ENCODE data around the gene ADCK2. TPM values are rescaled to one million over a fixed set of nuclear protein-coding genes. Genes with fewer than 3 reads are reported as not detected.
"Not testable (repeated sequence)": the region's sequence is repeated elsewhere in the genome, so short reads cannot be mapped to it uniquely, and the experiment has no call there.

The ADCK2 gene
- total RNA-seq, 1 donor from 2014 or later = 48.9 TPM

DNA sequence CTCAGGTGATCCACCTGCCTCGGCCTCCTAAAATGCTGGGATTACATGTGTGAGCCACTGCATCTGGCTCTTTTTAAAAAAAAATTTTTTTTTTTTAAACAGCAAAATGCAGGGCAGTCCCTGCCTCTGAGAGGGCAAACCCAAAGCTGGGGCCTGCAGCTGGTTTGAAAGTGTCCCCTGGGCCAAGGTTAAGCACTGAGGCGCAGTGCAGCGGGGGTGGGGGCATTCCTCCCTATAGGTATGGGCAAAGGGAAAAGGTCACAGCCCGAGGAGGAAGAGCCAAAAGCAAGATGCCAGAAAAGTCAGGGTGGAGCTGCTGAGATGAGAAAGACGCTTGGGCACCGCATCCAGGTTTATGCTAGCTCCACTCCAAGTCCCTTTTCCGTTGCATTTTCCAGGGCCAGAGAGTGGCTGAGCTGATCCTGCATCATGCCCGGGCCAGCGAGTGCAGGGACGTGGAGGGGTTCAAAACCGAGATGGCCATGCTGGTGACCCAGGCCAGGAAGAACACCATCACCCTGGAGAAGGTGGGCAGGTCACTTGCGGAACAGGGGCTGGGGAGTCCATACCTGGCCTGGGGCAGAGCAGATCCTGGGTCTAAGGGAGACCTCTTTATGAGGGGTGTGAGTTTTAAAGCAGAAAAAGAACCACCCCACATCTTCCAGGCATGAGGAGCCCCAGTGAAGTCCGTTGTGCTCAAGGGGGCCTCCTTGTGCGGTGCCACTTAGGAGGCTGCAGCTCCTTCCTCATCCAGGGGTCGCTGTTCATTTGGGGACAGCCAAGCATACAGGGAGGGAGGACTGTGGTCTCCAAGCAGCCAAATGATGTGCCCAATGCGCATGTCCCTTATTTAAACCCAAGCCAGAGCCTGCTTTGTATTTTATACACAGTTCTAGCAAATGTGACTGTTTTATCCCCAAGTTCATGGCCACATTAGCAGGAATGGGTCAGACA is 16.7 kb downstream of the ADCK2 start:
- FAIRE-seq (no peak), DNase-seq (ENCODE audit: low spot score in 2 of 2) (no peak)

GRCh38 chr7:140691376-140692045 is 18.8 kb downstream of the ADCK2 start:
- no peak for FAIRE-seq
- DNase-seq (ENCODE audit: low spot score in 2 of 2) = no peak

GRCh38 chr7:140693849-140694248 is 21.1 kb downstream of the ADCK2 start:
- not testable (repeated sequence) for FAIRE-seq; DNase-seq (ENCODE audit: low spot score in 2 of 2)

DNA sequence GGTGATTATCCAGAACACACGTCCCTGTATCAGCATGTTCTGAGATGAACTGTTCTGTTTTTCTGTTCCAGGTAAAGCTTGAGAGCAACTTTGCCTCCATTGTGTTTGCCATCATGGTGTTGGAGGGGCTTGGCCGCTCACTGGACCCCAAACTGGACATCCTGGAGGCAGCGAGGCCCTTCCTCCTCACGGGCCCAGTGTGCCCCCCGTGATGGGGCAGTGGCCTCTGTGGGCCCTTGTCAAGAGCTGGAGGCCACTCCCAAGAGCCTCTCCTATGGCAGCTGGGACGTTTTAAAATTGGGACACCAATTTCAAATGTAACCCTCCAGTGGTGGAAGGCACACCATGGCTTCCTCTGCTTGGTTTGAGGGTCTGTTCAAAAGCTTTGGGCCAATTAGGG is 21.8 kb downstream of the ADCK2 start:
- DNase-seq (ENCODE audit: low spot score in 2 of 2) (no peak), FAIRE-seq (no peak)

DNA sequence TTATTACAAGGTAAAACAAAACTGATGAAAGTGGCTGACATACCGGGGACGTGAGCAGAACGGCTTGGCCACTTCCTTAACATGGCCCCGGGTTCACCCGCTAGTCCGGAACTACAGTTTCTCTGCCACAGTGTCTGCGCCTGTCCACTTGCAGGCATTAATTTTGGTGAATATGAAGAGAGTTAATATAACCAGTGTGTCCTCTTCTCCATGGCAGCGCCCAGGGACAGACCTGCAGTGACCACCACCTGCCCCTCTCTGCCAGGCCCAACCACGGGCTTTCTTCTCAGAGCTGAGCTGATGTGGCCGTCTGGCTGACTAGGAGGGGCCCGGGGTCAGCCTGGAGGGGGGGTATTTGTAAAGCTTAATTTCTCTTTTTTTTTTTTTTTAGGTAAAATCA is 22.6 kb downstream of the ADCK2 start:
- DNase-seq (ENCODE audit: low spot score in 2 of 2) (no peak), FAIRE-seq (no peak)

DNA sequence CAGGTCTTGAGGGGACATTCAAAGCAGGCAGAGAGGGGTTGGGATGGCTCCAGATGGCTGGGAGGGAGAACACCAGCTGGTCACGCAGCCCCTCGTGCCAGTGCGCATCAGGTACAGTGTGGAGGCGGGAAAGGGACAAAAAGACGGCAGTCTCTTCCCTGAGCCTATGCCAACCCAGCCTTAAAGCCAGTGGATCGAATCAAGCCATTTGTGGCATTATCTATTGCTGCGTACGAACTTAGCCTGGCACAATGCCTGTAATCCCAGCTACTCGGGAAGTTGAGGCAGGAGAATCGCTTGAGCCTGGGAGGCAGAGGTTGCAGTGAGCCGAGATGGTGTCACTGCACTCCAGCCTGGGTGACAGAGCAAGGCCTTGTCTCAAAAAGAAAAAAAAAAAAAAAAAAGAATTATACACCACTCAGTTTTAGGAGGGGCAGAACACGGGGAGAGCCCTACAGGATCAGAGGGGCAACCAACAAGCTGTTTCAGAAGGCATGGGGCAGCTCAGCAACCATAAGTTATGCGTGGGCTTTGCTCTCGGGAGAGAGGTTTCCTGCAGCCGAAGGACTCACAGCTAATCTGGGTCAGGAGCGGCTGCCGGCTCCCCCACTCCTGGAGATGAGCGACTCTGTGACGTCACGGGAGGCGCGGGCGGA is 23.4 kb downstream of the ADCK2 start:
- no peak for FAIRE-seq
- peak; percentile 88 to 96 for DNase-seq (ENCODE audit: low spot score in 2 of 2)

- FAIRE-seq = no peak
- peak; percentile 79 to 80 for DNase-seq (ENCODE audit: low spot score in 2 of 2)
Measured at GRCh38 chr7:140696680-140697446, 24.1 kb downstream of the ADCK2 start, which contains the start of gene NDUFB2. Gene NDUFB2 (plus strand): TSS chr7:140696708. CDS start chr7:140696745, 37 bp downstream.

DNA sequence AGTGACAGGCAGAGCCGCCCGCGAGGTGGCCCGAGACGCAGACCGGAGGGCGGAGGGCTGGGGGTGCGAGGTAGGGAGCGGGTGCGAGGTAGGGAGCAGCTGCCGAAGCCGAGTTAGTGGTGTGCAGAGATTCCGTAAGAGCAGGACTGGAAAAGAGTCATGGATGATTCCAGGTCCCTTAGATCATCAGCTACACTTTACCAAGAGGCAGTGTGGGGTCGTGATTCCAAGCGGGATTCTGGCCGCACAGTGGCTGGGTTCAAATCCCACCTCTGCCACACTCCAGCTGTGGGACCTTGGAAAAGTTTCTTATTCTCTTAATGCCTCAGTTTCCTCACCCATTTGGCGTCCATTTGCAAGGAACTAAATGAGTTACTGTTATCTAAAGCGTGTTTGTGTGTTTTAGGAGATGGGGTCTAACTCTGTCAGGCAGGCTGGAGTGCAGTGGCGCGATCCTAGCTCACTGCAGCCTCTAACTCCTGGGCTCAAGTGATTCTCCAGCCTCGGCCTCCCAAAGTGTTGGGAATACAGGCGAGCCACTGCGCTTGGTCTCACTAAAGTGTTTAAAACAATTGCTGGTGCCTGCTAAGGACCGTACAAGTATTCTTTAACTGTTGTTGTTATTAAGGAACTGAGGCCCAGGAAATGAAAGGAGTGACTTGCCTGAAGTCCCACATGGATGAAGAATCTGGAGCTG is 24.9 kb downstream of the ADCK2 start:
- no peak for DNase-seq (ENCODE audit: low spot score in 2 of 2)
- FAIRE-seq = no peak

GRCh38 chr7:140698477-140698876 is 25.7 kb downstream of the ADCK2 start:
- DNase-seq (ENCODE audit: low spot score in 2 of 2) = no peak
- FAIRE-seq = no peak

DNA sequence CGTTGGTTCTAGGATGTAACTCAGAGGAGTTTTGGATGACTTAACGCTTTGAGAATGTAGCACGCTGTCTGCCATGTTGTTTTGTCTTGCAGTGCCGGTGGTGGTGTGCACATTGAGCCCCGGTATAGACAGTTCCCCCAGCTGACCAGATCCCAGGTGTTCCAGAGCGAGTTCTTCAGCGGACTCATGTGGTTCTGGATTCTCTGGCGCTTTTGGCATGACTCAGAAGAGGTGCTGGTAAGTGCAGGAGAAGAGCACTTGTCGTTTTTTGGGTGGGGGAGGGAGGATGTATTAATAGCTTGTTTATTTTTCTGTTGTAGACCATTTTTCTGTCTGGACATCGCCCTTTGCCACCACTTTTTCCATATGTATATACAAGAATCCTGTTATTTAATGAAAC is 30.0 kb downstream of the ADCK2 start:
- no peak for DNase-seq (ENCODE audit: low spot score in 2 of 2)
- FAIRE-seq = no peak

- no peak for FAIRE-seq
- DNase-seq (ENCODE audit: low spot score in 2 of 2) = no peak
Measured at GRCh38 chr7:140704205-140704604, 31.5 kb downstream of the ADCK2 start.

DNA sequence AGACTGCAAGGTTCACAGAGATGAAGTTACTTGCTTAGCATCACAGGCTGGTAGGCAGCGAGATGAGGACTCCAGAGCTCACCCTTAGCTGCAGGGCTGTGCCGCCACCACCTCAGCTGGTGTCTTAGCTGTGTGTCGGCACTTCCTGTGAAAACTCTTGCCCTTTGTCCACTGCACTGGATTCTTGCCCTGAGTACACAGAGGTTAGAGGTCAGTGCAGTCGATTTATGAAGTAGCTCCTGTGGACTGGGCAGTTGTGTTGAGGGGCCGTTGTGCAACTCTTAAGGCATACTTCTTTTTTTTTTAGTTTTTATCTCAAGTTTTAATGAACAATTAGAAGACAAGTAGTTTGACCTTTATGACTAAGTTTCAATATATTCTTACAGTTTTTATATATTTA is 34.4 kb downstream of the ADCK2 start:
- no peak for FAIRE-seq
- DNase-seq (ENCODE audit: low spot score in 2 of 2) = no peak

DNA sequence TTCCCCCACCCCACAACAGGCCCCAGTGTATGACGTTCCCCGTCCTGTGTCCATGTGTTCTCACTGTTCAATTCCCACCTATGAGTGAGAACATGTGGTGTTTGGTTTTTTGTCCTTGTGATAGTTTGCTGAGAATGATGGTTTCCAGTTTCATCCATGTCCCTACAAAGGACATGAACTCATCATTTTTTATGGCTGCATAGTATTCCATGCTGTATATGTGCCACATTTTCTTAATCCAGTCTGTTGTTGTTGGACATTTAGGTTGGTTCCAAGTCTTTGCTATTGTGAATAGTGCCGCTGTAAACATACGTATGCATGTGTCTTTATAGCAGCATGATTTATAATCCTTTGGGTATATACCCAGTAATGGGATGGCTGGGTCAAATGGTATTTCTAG is 36.0 kb downstream of the ADCK2 start:
- DNase-seq (ENCODE audit: low spot score in 2 of 2); FAIRE-seq: not testable (repeated sequence)

GRCh38 chr7:140712392-140712791 is 39.6 kb downstream of the ADCK2 start:
- DNase-seq (ENCODE audit: low spot score in 2 of 2); FAIRE-seq: not testable (repeated sequence)

GRCh38 chr7:140714331-140715040 is 41.7 kb downstream of the ADCK2 start:
- FAIRE-seq = no peak
- DNase-seq (ENCODE audit: low spot score in 2 of 2) = no peak

DNA sequence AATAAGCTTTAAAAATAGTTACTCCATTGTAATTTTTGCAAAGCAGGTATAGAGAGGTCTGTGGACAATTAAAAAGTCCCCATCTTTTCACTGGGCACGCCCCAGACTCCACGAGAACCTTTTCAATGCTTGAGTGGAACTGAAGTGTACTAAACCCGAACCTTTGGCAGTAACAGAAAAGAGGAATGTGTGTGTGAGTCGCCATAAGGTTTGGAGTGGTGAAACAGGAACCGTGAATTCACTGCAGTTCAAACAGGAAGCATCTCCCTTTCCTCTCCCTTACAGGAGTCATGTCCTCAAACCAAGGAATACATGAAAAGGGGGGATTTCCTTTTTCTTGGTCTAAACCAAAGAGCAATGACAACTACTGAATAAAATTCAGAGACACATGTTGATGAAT is 47.0 kb downstream of the ADCK2 start:
- DNase-seq (ENCODE audit: low spot score in 2 of 2) (no peak), FAIRE-seq (no peak)

GRCh38 chr7:140722254-140722653 is 49.5 kb downstream of the ADCK2 start:
- no peak for FAIRE-seq
- DNase-seq (ENCODE audit: low spot score in 2 of 2) = no peak

GRCh38 chr7:140723006-140723405 is 50.3 kb downstream of the ADCK2 start:
- no peak for FAIRE-seq
- DNase-seq (ENCODE audit: low spot score in 2 of 2) = no peak

DNA sequence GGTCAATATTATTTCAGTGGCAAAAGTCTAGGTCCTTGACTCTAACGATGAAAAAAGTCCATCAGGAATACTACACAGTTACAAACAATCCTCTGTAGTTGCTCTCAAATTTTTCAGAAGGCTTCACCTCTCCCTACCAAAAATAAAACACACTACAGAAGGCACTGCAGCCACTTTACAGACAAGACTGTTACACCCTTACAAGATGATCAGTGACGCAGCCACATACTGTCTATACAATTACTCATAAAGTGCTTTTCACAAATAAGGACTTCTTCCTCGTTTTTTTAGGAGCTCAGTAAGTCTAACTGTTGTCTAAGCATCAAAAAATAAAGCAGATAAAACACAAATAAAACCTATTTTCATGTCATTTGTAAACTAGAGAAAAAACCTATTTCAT is 50.8 kb downstream of the ADCK2 start:
- FAIRE-seq (no peak), DNase-seq (ENCODE audit: low spot score in 2 of 2) (no peak)
